GM12878 (cell line): ENCODE data around the gene TGDS. TPM values are rescaled to one million over a fixed set of nuclear protein-coding genes. Genes with fewer than 3 reads are reported as not detected.

Source experiments
- ATAC-seq: fragments of 200-7000 bp; cut with Tn5 transposase; 3 replicates; pipeline ENCODE4 v1.9.1; 2020; ENCODE audit warnings: mild to moderate bottlenecking, moderate library complexity
- BruUV-seq: library from RNA; stranded (reverse); fragments of 400-500 nt; replicated peaks from 2 replicates; lab custom pipeline; 2021; lab: Mats Ljungman, UMichigan
- CTCF ChIA-PET: fragments of 300-600 bp; sonication (Branson Sonifier 250); formaldehyde crosslinking; extraction: SDS; loops from one replicate; lab custom pipeline; 2021; ENCODE audit warnings: inconsistent platforms; lab: Yijun Ruan, JAX
- POLR2A ChIA-PET: fragments of 350-600 bp; formaldehyde crosslinking; extraction: SDS; loops from one replicate; lab custom pipeline; 2021; ENCODE audit warnings: inconsistent platforms; lab: Charles Lee
- RAD21 ChIA-PET: fragments of 300-600 bp; sonication (Branson Sonifier 250); formaldehyde crosslinking; loops from one replicate; lab custom pipeline; 2023; ENCODE audit warnings: antibody characterized with exemption; ENCODE audit not compliant: unreplicated experiment; lab: Charles Lee
- SMC1A ChIA-PET: fragments of 300-600 bp; sonication (Branson Sonifier 250); formaldehyde crosslinking; loops from one replicate; lab custom pipeline; 2023; ENCODE audit not compliant: unreplicated experiment, uncharacterized antibody; lab: Charles Lee
- DNase-seq: peaks from one replicate; pipeline ENCODE4 v3.0.0-alpha.2; 2011; ENCODE audit warnings: low read depth, low spot score
- FAIRE-seq: peaks from 3 replicates; lab custom pipeline; 2011; peaks lifted over from hg19 to GRCh38; lab: Jason Lieb, UNC
- H2AFZ ChIP-seq: 2 replicates; pipeline ENCODE4 v1.6.0; 2011; ENCODE audit warnings: low read depth, low read length, control low read depth; ENCODE audit not compliant: control insufficient read depth
- H3K27ac ChIP-seq: 2 replicates; pipeline ENCODE4 v1.5.1; 2011; ENCODE audit warnings: control low read depth; ENCODE audit not compliant: control insufficient read depth, insufficient read depth
- H3K27me3 ChIP-seq, 2 experiments: replicated peaks in 1 of 2; 2 replicates each; pipeline versions ENCODE4 v1.6.0 to v1.6.1; 2011; ENCODE audit warnings: low read length in 1 of 2; ENCODE audit not compliant: control insufficient read depth in 2 of 2, insufficient read depth in 2 of 2
- H3K36me3 ChIP-seq, 2 experiments: 2 replicates each; pipeline ENCODE4 v1.5.1; 2011; ENCODE audit warnings: low read length in 1 of 2; ENCODE audit not compliant: control insufficient read depth in 2 of 2, insufficient read depth in 2 of 2
- H3K4me1 ChIP-seq: 2 replicates; pipeline ENCODE4 v1.6.1; 2011; ENCODE audit warnings: mild to moderate bottlenecking, low read length, moderate library complexity, mixed read lengths; ENCODE audit not compliant: control insufficient read depth, insufficient read depth
- H3K4me2 ChIP-seq: 2 replicates; pipeline ENCODE4 v1.6.0; 2011; ENCODE audit warnings: control low read depth; ENCODE audit not compliant: control insufficient read depth, insufficient read depth
- H3K4me3 ChIP-seq: fragments of 200-600 bp; sonication (generic); 2 replicates; pipeline ENCODE4 v1.5.1; 2016
- H3K79me2 ChIP-seq: 2 replicates; pipeline ENCODE4 v1.6.0; 2011; ENCODE audit warnings: low read length; ENCODE audit not compliant: control insufficient read depth, insufficient read depth
- H3K9ac ChIP-seq: 2 replicates; pipeline ENCODE4 v1.8.0; 2011; ENCODE audit warnings: low read length, control low read depth, mixed read lengths; ENCODE audit not compliant: control insufficient read depth, insufficient read depth
- H3K9me3 ChIP-seq: replicated peaks from 3 replicates; pipeline ENCODE4 v1.5.1; 2011; ENCODE audit warnings: mild to moderate bottlenecking, low read length; ENCODE audit not compliant: control insufficient read depth, insufficient read depth
- H4K20me1 ChIP-seq: 2 replicates; pipeline ENCODE4 v1.6.0; 2011; ENCODE audit not compliant: control insufficient read depth, insufficient read depth
- BHLHE40 ChIP-seq, 2 experiments: fragments of 450-650 bp in 1 of 2; IDR thresholded peaks; 2 replicates each; pipeline ENCODE4 v1.6.1; 2011 to 2017; ENCODE audit warnings: low read depth in 2 of 2, borderline replicate concordance in 1 of 2, improper control_type of control experiment in 1 of 2, low read length in 1 of 2, mild to moderate bottlenecking in 1 of 2
- CBFB ChIP-seq: IDR thresholded peaks from 2 replicates; pipeline ENCODE4 v1.6.1; 2016; ENCODE audit warnings: antibody characterized with exemption, low read depth
- CEBPB ChIP-seq, 2 experiments: fragments of 150-350 bp in 1 of 2; IDR thresholded peaks; 2 replicates each; pipeline ENCODE4 v1.6.1; 2012 to 2014; ENCODE audit warnings: low read depth in 2 of 2, low read length in 2 of 2, borderline replicate concordance in 1 of 2, inconsistent platforms in 1 of 2
- CHD1 ChIP-seq: IDR thresholded peaks from 2 replicates; pipeline ENCODE4 v1.6.1; 2012; ENCODE audit warnings: low read depth, low read length, improper control_type of control experiment
- CHD4 ChIP-seq: fragments of 200-600 bp; sonication (generic); IDR thresholded peaks from 2 replicates; pipeline ENCODE4 v1.6.1; 2016; ENCODE audit warnings: mild to moderate bottlenecking
- SP1 ChIP-seq: IDR thresholded peaks from one replicate; pipeline ENCODE4 v1.6.1; 2011; ENCODE audit warnings: low read depth, low read length
- SUZ12 ChIP-seq: fragments of 200-600 bp; sonication (generic); IDR thresholded peaks from one replicate; pipeline ENCODE4 v1.6.1; 2018; ENCODE audit warnings: antibody characterized with exemption, mild to moderate bottlenecking; ENCODE audit not compliant: unreplicated experiment
- WGBS: methylation state at CpG from one replicate; pipeline ENCODE4 v1.1.6; 2016; ENCODE audit warnings: low lambda C conversion rate; ENCODE audit not compliant: insufficient replicate concordance, insufficient coverage; ENCODE audit errors: missing lambda C conversion rate; 5-methylcytosine and 5-hydroxymethylcytosine counted together
- in situ Hi-C: fragments of 300-500 bp; cut with MboI; formaldehyde crosslinking; loops from 9 replicates; pipeline ENCODE4 v1.14.3; 2018; ENCODE audit warnings: mixed read lengths
- intact Hi-C: fragments of 100-400 bp; cut with micrococcal nuclease; formaldehyde crosslinking; loops from one replicate; pipeline ENCODE4 v1.14.2; 2022; ENCODE audit not compliant: unreplicated experiment
- polyA plus RNA-seq, 11 experiments: library from polyadenylated mRNA; depleted of rRNA in 4 of 11; unstranded in 6 of 11; stranded (reverse) in 5 of 11; fragments of >200 nt; fragmentation: Nextera tagmentation in 4 of 11; fragmentation: Illumina TruSeq in 1 of 11; extraction: Ambion mirVana in 4 of 11; extraction: Trizol in 1 of 11; gene quantifications; 1 replicate in 1 of 11; 2 replicates in 10 of 11; pipeline versions ENCODE4 v1.2.1 to v1.2.3, GENCODE V29; 2011 to 2016; ENCODE audit warnings: inconsistent platforms in 2 of 11, missing spikeins in 2 of 11, low read depth in 1 of 11
- total RNA-seq, 4 experiments: library from RNA; depleted of rRNA in 3 of 4; stranded (reverse); fragments of >200 nt in 3 of 4; fragmentation: Illumina TruSeq in 1 of 4; extraction: Trizol in 1 of 4; gene quantifications; 2 replicates each; pipeline versions ENCODE4 v1.2.1 to v1.2.3, GENCODE V29; 2013 to 2021
- TF ChIP-seq, protein P1 (sequence below): IDR thresholded peaks from 2 replicates; pipeline ENCODE4 v1.6.1; 2012; ENCODE audit warnings: low read depth, low read length, improper control_type of control experiment
- TF ChIP-seq, protein P2 (sequence below): fragments of 450-650 bp; IDR thresholded peaks from 2 replicates; pipeline ENCODE4 v1.6.1; 2017; ENCODE audit warnings: mild to moderate bottlenecking, moderate library complexity
- TF ChIP-seq, protein P3 (sequence below): fragments of 450-650 bp; IDR thresholded peaks from 2 replicates; pipeline ENCODE4 v1.6.1; 2017; ENCODE audit warnings: mild to moderate bottlenecking
- TF ChIP-seq, protein P4 (sequence below): fragments of 450-650 bp; IDR thresholded peaks from 2 replicates; pipeline ENCODE4 v1.6.1; 2016; ENCODE audit warnings: mild to moderate bottlenecking, moderate library complexity, borderline replicate concordance

The TGDS gene
- total and polyA plus RNA-seq, 10 of the 15 experiments (the other 5 are each of a cell fraction or from before 2014, with no cell fraction given): 13.1 to 44.3 (median 23.8) TPM

DNA sequence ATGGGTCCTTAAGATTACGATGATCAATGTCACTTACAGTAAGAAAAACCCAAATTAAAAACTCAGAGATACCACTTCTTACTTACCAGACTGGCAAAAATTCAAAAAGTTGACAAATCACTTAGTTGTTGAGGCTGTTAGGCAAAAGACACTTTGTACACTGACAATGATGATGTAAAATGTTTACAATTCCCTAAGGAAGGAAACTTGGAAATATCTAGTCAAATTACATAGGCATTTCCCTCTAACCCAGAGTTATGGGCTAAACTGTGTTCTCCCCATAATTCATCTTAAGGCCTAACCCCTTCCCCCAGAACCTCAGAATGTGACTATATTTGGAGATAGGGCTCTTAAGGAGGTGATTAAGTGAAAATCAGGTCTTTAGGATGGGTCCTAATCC, 12.0 kb downstream of the TGDS start:
- Histone ChIP-seq H3K4me2 (no peak overlapping the region), H3K9ac (no peak overlapping the region), H3K27ac (no peak overlapping the region), H3K36me3 (peaks cover 4 to 32% of the 10 kb centered on the region in 2 experiments), H3K4me1 (no peaks in the 10 kb centered on the region), H2AFZ (no peak overlapping the region), H3K9me3 (no peaks in the 10 kb centered on the region), H3K79me2 (no peaks in the 10 kb centered on the region; the same call in 1 of the 2 replicates), H4K20me1 (no peaks in the 10 kb centered on the region), H3K4me3 (no peak overlapping the region), H3K27me3 (no peaks in the 10 kb centered on the region)
- intact Hi-C loops (no loop called here), in situ Hi-C loops (no loop called here)
- no peak for ATAC-seq
- no peak for FAIRE-seq
- RAD21 ChIA-PET: no interaction called here
- 95% methylated on average over 1 of the region's 1 CpG for WGBS
- DNase-seq: no peak
- CTCF ChIA-PET: no interaction called here
- BruUV-seq: no TSS peak
- SMC1A ChIA-PET: no interaction called here
- POLR2A ChIA-PET: no interaction called here
- TF ChIP-seq BHLHE40 (IDR thresholded peaks at IDR 0.05; ENCODE audit: borderline replicate concordance in 1 of 2, low read depth in 2 of 2, low read length in 1 of 2): no peak
- TF ChIP-seq CHD1: no peak
- TF ChIP-seq, protein P1, sequence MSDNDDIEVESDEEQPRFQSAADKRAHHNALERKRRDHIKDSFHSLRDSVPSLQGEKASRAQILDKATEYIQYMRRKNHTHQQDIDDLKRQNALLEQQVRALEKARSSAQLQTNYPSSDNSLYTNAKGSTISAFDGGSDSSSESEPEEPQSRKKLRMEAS: no peak
- TF ChIP-seq, protein P2, sequence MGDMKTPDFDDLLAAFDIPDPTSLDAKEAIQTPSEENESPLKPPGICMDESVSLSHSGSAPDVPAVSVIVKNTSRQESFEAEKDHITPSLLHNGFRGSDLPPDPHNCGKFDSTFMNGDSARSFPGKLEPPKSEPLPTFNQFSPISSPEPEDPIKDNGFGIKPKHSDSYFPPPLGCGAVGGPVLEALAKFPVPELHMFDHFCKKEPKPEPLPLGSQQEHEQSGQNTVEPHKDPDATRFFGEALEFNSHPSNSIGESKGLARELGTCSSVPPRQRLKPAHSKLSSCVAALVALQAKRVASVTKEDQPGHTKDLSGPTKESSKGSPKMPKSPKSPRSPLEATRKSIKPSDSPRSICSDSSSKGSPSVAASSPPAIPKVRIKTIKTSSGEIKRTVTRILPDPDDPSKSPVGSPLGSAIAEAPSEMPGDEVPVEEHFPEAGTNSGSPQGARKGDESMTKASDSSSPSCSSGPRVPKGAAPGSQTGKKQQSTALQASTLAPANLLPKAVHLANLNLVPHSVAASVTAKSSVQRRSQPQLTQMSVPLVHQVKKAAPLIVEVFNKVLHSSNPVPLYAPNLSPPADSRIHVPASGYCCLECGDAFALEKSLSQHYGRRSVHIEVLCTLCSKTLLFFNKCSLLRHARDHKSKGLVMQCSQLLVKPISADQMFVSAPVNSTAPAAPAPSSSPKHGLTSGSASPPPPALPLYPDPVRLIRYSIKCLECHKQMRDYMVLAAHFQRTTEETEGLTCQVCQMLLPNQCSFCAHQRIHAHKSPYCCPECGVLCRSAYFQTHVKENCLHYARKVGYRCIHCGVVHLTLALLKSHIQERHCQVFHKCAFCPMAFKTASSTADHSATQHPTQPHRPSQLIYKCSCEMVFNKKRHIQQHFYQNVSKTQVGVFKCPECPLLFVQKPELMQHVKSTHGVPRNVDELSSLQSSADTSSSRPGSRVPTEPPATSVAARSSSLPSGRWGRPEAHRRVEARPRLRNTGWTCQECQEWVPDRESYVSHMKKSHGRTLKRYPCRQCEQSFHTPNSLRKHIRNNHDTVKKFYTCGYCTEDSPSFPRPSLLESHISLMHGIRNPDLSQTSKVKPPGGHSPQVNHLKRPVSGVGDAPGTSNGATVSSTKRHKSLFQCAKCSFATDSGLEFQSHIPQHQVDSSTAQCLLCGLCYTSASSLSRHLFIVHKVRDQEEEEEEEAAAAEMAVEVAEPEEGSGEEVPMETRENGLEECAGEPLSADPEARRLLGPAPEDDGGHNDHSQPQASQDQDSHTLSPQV: no peak
- TF ChIP-seq, protein P3, sequence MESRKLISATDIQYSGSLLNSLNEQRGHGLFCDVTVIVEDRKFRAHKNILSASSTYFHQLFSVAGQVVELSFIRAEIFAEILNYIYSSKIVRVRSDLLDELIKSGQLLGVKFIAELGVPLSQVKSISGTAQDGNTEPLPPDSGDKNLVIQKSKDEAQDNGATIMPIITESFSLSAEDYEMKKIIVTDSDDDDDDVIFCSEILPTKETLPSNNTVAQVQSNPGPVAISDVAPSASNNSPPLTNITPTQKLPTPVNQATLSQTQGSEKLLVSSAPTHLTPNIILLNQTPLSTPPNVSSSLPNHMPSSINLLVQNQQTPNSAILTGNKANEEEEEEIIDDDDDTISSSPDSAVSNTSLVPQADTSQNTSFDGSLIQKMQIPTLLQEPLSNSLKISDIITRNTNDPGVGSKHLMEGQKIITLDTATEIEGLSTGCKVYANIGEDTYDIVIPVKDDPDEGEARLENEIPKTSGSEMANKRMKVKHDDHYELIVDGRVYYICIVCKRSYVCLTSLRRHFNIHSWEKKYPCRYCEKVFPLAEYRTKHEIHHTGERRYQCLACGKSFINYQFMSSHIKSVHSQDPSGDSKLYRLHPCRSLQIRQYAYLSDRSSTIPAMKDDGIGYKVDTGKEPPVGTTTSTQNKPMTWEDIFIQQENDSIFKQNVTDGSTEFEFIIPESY: no peak
- TF ChIP-seq SUZ12: no peak
- no peak for TF ChIP-seq SP1
- TF ChIP-seq CHD4: no peak
- TF ChIP-seq, protein P4, sequence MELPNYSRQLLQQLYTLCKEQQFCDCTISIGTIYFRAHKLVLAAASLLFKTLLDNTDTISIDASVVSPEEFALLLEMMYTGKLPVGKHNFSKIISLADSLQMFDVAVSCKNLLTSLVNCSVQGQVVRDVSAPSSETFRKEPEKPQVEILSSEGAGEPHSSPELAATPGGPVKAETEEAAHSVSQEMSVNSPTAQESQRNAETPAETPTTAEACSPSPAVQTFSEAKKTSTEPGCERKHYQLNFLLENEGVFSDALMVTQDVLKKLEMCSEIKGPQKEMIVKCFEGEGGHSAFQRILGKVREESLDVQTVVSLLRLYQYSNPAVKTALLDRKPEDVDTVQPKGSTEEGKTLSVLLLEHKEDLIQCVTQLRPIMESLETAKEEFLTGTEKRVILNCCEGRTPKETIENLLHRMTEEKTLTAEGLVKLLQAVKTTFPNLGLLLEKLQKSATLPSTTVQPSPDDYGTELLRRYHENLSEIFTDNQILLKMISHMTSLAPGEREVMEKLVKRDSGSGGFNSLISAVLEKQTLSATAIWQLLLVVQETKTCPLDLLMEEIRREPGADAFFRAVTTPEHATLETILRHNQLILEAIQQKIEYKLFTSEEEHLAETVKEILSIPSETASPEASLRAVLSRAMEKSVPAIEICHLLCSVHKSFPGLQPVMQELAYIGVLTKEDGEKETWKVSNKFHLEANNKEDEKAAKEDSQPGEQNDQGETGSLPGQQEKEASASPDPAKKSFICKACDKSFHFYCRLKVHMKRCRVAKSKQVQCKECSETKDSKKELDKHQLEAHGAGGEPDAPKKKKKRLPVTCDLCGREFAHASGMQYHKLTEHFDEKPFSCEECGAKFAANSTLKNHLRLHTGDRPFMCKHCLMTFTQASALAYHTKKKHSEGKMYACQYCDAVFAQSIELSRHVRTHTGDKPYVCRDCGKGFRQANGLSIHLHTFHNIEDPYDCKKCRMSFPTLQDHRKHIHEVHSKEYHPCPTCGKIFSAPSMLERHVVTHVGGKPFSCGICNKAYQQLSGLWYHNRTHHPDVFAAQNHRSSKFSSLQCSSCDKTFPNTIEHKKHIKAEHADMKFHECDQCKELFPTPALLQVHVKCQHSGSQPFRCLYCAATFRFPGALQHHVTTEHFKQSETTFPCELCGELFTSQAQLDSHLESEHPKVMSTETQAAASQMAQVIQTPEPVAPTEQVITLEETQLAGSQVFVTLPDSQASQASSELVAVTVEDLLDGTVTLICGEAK: no peak
- no peak for TF ChIP-seq CEBPB (IDR thresholded peaks at IDR 0.05; ENCODE audit: borderline replicate concordance in 1 of 2, low read depth in 2 of 2, low read length in 2 of 2)
- no peak for TF ChIP-seq CBFB
